ENCODE results near the gene KRTAP4-11.
"Not testable (repeated sequence)": the region's sequence is repeated elsewhere in the genome, so short reads cannot be mapped to it uniquely, and the experiment has no call there.

Gene KRTAP4-11

DNA sequence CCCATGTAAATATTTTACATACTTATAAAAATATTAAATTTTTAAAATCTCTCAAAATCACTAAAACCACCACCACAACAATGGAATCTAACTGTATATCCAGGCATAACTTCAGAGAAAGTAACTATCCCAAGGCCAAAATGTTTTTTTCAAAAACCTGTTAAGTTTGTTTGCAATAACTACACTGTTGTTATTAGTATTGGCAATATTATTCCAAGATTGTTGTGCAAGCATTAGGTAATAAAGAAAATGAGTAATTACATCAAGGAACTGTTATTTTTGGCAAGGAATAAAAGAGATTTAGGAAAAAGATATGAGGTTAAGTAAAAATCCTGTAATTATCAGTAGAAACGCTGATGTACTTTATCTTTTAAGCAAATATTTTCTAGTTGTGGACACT is 9.2 kb upstream of the KRTAP4-11 start:
- POLR2A ChIA-PET = no interaction called here
- Histone ChIP-seq H3K4me3 (ENCODE audit: low read depth, low read length) (no peak overlapping the region), H3K9me3 (ENCODE audit: control insufficient read depth, insufficient read depth, low read depth, low read length) (no peaks in the 10 kb centered on the region; the same call in 1 of the 2 replicates), H3K4me1 (ENCODE audit: control insufficient read depth, insufficient read depth, low read length) (no peaks in the 10 kb centered on the region), H3K36me3 (ENCODE audit: control insufficient read depth in 2 of 2, insufficient read depth in 1 of 2, low read length in 2 of 2) (no peaks in the 10 kb centered on the region), H3K27ac (ENCODE audit: extremely low read depth, low read depth, low read length) (no peak overlapping the region)
- CTCF ChIA-PET = interaction anchor here (0.7 kb wide), 1 partner anchor 332 kb away, joined by 3 read pairs; no protein-coding TSS in a partner anchor
- TF ChIP-seq ZXDB (tag by site-specific recombination; IDR thresholded peaks at IDR 0.05) (no peak), ZNF239 (tag by site-specific recombination; IDR thresholded peaks at IDR 0.05) (no peak), ZNF501 (tag by site-specific recombination; IDR thresholded peaks at IDR 0.05) (no peak), ZNF175 (tag by site-specific recombination; IDR thresholded peaks at IDR 0.05) (no peak), ZBTB1 (tag by site-specific recombination; IDR thresholded peaks at IDR 0.05) (no peak), ZNF571 (tag by site-specific recombination; IDR thresholded peaks at IDR 0.05) (no peak), ZNF530 (tag by site-specific recombination; IDR thresholded peaks at IDR 0.05; ENCODE audit: low read depth) (no peak), ZNF555 (tag by site-specific recombination; conservative IDR thresholded peaks at IDR 0.05) (no peak)
- TF ChIP-seq, protein P1, sequence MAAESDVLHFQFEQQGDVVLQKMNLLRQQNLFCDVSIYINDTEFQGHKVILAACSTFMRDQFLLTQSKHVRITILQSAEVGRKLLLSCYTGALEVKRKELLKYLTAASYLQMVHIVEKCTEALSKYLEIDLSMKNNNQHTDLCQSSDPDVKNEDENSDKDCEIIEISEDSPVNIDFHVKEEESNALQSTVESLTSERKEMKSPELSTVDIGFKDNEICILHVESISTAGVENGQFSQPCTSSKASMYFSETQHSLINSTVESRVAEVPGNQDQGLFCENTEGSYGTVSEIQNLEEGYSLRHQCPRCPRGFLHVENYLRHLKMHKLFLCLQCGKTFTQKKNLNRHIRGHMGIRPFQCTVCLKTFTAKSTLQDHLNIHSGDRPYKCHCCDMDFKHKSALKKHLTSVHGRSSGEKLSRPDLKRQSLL (tag by site-specific recombination; IDR thresholded peaks at IDR 0.05) = no peak

DNA sequence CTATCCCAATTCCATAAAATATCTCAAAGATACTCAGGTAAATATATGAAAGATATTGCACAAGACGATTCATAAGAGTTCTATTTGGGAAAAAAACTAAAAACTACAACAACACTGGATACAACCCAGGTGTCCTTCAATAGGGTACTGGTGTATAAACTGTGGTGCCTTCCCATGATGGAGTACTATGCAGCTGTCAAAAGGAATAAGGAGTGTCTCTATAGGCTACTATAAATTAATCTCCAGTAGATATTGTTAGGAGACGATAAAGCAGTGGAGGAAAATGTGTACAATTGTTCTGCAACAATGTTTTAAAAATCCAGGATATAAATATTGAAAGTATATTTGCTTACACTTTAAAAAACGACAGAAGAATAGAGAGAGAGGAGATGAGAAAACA is 8.2 kb upstream of the KRTAP4-11 start:
- CTCF ChIA-PET = interaction anchor here (0.6 kb wide), 1 partner anchor 164 kb away, joined by 4 read pairs; no protein-coding TSS in a partner anchor
- H3K4me3 ChIP-seq (ENCODE audit: low read depth, low read length) = no peak overlapping the region
- H3K9me3 ChIP-seq (ENCODE audit: control insufficient read depth, insufficient read depth, low read depth, low read length) = no peaks in the 10 kb centered on the region; the same call in 1 of the 2 replicates
- POLR2A ChIA-PET = no interaction called here
- H3K27ac ChIP-seq (ENCODE audit: extremely low read depth, low read depth, low read length) = no peak overlapping the region
- H3K36me3 ChIP-seq (ENCODE audit: control insufficient read depth in 2 of 2, insufficient read depth in 1 of 2, low read length in 2 of 2) = no peaks in the 10 kb centered on the region
- no peaks in the 10 kb centered on the region for H3K4me1 ChIP-seq (ENCODE audit: control insufficient read depth, insufficient read depth, low read length)
- TF ChIP-seq SCRT2 (tag by site-specific recombination; IDR thresholded peaks at IDR 0.05) = no peak
- TF ChIP-seq ZNF610 (tag by site-specific recombination; IDR thresholded peaks at IDR 0.05; ENCODE audit: borderline replicate concordance) = no peak
- TF ChIP-seq ZNF146 (tag by site-specific recombination; IDR thresholded peaks at IDR 0.05) = peak; percentile 56
- no peak for TF ChIP-seq ZNF266 (tag by site-specific recombination; IDR thresholded peaks at IDR 0.05; ENCODE audit: low read depth)

DNA sequence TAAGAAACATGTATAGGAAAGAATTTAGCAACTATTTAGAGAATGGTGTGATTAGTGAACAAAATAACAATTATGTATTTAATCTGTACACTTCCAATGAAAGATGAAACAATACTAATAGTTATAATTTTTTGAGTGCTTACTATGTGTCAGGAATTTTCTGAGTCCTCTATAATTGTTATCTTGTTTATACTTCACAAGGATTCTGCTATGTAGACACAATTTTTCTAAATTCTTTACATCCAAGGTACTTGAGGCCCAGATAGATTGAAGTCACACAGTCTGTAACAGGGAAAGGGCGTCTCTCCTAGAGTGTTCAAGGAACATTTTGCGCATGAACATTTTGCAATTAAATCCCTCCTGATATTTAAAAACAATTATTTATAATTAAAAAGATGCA is 6.9 kb upstream of the KRTAP4-11 start:
- TF ChIP-seq FEZF1 (tag by site-specific recombination; IDR thresholded peaks at IDR 0.05) = no peak
- no peak for TF ChIP-seq ZXDB (tag by site-specific recombination; IDR thresholded peaks at IDR 0.05)
- TF ChIP-seq, protein P2, sequence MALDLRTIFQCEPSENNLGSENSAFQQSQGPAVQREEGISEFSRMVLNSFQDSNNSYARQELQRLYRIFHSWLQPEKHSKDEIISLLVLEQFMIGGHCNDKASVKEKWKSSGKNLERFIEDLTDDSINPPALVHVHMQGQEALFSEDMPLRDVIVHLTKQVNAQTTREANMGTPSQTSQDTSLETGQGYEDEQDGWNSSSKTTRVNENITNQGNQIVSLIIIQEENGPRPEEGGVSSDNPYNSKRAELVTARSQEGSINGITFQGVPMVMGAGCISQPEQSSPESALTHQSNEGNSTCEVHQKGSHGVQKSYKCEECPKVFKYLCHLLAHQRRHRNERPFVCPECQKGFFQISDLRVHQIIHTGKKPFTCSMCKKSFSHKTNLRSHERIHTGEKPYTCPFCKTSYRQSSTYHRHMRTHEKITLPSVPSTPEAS (tag by site-specific recombination; IDR thresholded peaks at IDR 0.05) = no peak
- TF ChIP-seq ZNF510 (tag by site-specific recombination; IDR thresholded peaks at IDR 0.05; ENCODE audit: insufficient replicate concordance) = no peak
- no peak for TF ChIP-seq ZFP41 (tag by site-specific recombination; IDR thresholded peaks at IDR 0.05; ENCODE audit: borderline replicate concordance)
- no peak for TF ChIP-seq ZNF530 (tag by site-specific recombination; IDR thresholded peaks at IDR 0.05; ENCODE audit: low read depth)
- no peak for TF ChIP-seq HOXC10 (CRISPR knock-in tag; IDR thresholded peaks at IDR 0.05)
- no peak overlapping the region for H3K4me3 ChIP-seq (ENCODE audit: low read depth, low read length)
- H3K36me3 ChIP-seq (ENCODE audit: control insufficient read depth in 2 of 2, insufficient read depth in 1 of 2, low read length in 2 of 2) = no peaks in the 10 kb centered on the region
- ChIA-PET CTCF (no interaction called here), POLR2A (no interaction called here)
- H3K9me3 ChIP-seq (ENCODE audit: control insufficient read depth, insufficient read depth, low read depth, low read length) = no peaks in the 10 kb centered on the region; the same call in 1 of the 2 replicates
- H3K27ac ChIP-seq (ENCODE audit: extremely low read depth, low read depth, low read length) = no peak overlapping the region
- H3K4me1 ChIP-seq (ENCODE audit: control insufficient read depth, insufficient read depth, low read length) = no peaks in the 10 kb centered on the region

DNA sequence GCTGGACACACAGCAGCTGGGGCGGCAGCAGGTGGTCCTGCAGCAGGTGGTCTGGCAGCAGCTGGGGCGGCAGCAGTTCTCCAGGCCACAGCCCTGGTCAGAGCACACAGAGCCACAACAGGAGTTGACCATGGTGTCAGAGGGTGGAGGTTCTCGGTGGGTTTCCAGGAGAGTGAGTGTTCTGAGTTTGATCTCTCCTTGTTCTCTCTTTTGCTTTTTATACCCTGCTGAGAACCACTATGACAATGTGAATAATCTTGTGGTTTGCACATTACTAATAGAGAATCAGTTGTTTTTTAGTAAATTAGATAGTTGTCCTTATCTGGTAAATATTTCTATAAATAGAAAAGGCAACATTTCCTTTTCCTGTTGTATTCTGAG is 5.8 kb upstream of the KRTAP4-11 start, which contains the start of gene KRTAP4-12:
KRTAP4-12 (minus strand) TSS at position 192 of the 381 bp plus-strand sequence; CDS start at position 132, 60 bp downstream.
- POLR2A ChIA-PET; H3K36me3 ChIP-seq (ENCODE audit: control insufficient read depth in 2 of 2, insufficient read depth in 1 of 2, low read length in 2 of 2); H3K4me1 ChIP-seq (ENCODE audit: control insufficient read depth, insufficient read depth, low read length); H3K9me3 ChIP-seq (ENCODE audit: control insufficient read depth, insufficient read depth, low read depth, low read length); H3K4me3 ChIP-seq (ENCODE audit: low read depth, low read length); H3K27ac ChIP-seq (ENCODE audit: extremely low read depth, low read depth, low read length): not testable (repeated sequence)
- peak; percentile 62 for TF ChIP-seq ZIC2 (tag by site-specific recombination; IDR thresholded peaks at IDR 0.05)
- CTCF ChIA-PET = interaction anchor here (0.6 kb wide), 1 partner anchor 9 kb away, joined by 3 read pairs; no protein-coding TSS in a partner anchor

All from HEK293 (cell line).